Measurements from ENCODE around the gene BICRA.
"Not testable (repeated sequence)": the region's sequence is repeated elsewhere in the genome, so short reads cannot be mapped to it uniquely, and the experiment has no call there.

The BICRA gene

DNA sequence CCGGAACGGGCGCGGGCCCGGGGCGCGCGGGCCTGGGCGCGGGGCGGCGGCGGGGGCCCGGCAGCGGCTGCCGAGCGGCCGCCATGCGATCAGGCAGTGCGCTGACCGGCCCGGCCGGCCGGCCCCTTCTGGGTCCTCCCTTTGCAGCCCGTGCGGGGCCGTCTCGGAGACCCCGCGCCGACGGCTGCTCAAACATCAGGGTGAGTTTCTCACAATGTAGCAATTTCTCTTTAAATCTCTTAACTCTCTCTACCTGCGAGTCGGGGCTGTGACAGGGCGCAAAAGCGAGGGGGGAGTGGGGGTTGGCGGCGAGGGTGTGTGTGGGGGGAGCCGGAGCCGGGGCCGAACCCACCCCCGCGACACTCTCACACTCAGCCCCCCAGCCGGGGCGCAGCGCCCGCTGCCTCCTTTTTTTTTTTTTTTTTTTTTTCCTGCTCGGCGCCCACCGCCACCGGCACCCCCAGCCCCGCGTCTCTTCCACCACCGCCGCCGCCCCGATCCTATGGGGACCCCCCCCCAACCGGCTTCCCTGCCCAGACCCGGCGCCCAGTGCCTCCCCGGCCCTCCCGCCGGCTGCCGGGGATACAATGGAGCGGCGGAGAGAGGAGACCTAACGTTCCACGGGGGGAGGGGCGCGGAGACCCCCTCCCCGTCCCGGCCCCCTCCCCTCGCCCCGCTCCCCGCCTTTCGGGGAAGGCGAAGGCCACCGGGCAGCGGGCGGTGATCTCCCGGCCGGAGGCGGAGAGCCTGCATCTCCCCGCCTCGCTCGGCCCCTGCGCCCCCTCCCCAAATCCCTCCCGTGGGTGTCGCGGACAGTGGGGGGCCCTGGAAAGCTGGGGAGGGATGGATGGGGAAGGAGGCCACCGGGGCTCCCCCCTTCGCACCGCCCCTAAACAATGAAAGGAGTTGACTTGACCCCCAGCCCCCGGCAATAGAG, at the start of gene BICRA:
Gene BICRA (plus strand): TSS at position 166 of the 937 bp plus-strand sequence. CDS start 64,441 bp downstream, outside the sequence.
- DNase-seq (ENCODE audit: low spot score): peak; percentile 90

GRCh38 chr19:47560999-47561398, 47.9 kb upstream of the BICRA start:
- DNase-seq (ENCODE audit: low spot score): no peak

GRCh38 chr19:47561440-47562057, 47.4 kb upstream of the BICRA start:
- DNase-seq (ENCODE audit: low spot score): no peak

DNA sequence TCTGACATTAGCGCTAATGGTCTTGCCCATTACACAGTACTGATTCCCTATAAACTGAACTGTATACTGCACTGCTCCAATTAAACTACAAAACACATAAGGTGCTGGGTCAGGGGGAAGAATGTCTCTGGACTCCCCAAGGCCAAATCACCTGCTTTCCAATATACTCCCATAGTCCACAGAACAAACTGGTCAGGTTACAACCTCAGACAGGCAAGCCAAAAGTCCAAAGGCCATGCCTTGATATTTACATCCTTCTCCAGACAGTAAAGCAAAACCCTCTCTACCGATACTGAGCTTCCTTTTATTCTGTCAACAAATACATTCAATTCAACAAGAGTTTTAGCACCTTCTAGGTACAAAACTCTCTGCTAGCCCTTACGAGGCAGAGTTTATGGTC, 44.9 kb upstream of the BICRA start:
- no peak for DNase-seq (ENCODE audit: low spot score)

DNA sequence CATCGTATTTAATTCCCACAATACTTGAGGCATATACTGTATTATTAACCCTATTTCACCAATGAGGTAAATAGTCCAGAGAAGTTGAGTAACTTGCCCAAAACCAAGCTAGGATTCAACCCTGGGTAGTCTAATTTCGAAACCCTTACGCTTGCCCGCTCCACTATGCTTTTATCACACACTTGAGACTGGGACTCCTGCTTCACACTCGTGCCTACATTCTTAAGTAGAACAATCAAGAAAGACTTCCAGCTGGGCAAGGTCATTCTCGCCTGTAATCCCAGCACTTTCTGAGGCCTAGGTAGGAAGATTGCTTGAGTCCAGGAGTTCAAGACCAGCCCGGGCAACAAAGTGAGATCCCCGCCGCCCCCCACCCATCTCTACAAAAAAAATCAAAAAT, 39.6 kb upstream of the BICRA start:
- DNase-seq (ENCODE audit: low spot score): no peak

- DNase-seq (ENCODE audit: low spot score): no peak
Measured at GRCh38 chr19:47572635-47573034, 36.3 kb upstream of the BICRA start.

- no peak for DNase-seq (ENCODE audit: low spot score)
Measured at GRCh38 chr19:47573071-47574026, 35.6 kb upstream of the BICRA start, which contains the start of gene ZNF541. TSS of gene ZNF541 (minus strand) at chr19:47573148. CDS start at chr19:47555856, 17,292 bp downstream.

GRCh38 chr19:47580397-47580796, 28.5 kb upstream of the BICRA start:
- DNase-seq (ENCODE audit: low spot score): no peak

GRCh38 chr19:47581605-47582319, 27.2 kb upstream of the BICRA start:
- no peak for DNase-seq (ENCODE audit: low spot score)

DNA sequence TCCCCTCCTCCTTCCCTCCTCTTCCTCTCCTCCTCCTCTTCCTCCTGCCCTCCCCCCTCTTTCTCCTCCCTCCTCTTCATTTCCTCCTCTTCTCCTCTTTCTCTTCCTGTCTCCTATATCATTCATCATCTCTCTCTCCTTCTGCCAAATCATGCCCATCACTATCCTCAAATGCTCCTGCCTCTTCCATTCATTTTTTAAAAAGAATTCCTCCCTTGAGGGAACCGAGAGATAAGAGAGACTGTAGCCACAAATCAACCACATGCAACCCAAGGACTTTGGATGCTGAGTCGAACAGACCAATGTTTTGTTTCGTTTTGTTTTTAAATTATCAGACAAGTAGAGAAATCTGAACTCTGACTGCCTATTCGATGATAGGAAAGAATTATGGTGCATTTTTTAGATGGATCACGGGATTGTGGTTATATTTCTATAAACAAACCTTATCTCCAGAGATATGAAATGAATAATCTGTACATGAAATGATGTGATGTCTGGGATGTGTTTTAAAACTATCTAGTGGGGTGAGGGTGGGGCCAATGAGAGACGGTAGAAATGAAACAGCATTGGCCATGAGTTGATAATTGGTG, 26.5 kb upstream of the BICRA start:
- DNase-seq (ENCODE audit: low spot score): peak; percentile 92

- DNase-seq (ENCODE audit: low spot score): not testable (repeated sequence)
Measured at GRCh38 chr19:47583161-47583560, 25.8 kb upstream of the BICRA start.

GRCh38 chr19:47587295-47587694, 21.6 kb upstream of the BICRA start:
- DNase-seq (ENCODE audit: low spot score): no peak

GRCh38 chr19:47589824-47590223, 19.1 kb upstream of the BICRA start:
- no peak for DNase-seq (ENCODE audit: low spot score)

- DNase-seq (ENCODE audit: low spot score): no peak
Measured at GRCh38 chr19:47593860-47594259, 15.1 kb upstream of the BICRA start.

DNA sequence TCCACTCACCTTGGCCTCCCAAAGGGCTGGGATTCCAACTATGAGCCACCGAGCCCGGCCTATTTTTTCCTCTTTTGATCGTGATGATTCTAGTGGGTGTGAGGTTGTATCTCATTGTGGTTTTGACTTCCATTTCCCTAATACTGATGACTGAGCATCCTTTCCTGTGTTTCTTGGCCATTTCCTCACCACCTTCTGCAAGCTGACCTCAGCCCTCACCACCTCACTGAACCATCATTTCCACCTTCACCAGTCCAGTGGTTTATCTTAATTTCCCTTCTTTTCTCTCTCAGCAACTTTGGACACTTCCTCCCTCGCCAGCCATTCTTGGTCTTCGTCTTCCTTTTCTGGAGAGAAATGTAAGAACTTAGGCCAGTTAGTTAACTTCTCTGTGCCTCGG, 13.0 kb upstream of the BICRA start:
- no peak for DNase-seq (ENCODE audit: low spot score)

- DNase-seq (ENCODE audit: low spot score): peak; percentile 95
Measured at GRCh38 chr19:47598407-47599349, 10.3 kb upstream of the BICRA start.

GRCh38 chr19:47599671-47600245, 9.2 kb upstream of the BICRA start:
- not testable (repeated sequence) for DNase-seq (ENCODE audit: low spot score)

DNA sequence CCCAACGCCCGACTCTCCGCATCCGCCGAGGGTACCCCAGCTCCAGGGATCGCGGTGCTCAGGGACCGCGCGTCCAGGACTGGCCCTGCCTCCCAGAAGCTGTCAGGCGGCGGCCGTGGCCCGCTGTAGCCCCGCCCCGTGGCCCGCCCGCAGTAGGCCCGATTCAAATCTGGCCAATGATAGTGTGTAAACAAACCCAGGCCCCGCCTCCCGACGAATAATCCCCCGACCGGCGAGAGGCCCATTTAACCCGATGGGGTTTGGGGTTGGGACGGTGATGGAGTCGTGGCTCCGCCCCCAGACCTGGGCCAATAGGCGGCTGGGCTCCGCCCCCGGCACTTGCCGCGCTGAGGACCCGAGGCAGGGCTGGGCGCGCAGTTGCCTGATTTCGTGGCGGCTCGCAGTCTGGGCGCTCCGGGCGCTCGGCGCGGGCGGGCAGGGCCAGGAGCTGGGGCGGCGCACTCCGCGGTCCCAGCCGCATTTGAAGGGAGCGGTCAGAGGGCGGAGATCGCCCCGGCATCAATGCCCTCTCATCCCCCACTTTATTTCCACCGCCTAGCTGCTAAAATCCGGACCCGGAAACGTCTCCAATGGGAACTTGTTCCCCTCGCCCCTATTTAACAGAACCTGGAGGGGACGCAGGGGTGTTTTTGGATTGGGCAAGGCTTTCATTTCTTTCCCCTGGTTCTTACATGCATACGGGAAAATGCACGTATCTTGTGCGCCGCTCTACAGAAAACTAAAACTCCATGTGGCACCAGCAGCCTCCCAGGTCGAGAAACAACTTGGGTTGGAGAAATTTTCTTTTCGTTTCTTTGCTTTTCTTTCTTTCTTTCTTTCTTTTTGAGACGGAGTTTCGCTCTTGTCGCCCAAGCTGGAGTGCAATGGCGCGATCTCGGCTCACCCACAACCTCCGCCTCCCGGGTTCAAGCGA, 8.4 kb upstream of the BICRA start:
- DNase-seq (ENCODE audit: low spot score): peak; percentile 99

All from hepatic stellate cell (primary cell).